HG02623 (cell line): ENCODE measurements around the gene NPPB.

ENCODE experiments used
- ATAC-seq: cut with Tn5 transposase; IDR thresholded peaks from one replicate; pipeline ENCODE4 v1.9.1; 2021; ENCODE audit warnings: moderate library complexity; ENCODE audit not compliant: unreplicated experiment

NPPB gene

GRCh38 chr1:11858968-11859871, 475 bp upstream of the NPPB start:
- ATAC-seq = no peak

GRCh38 chr1:11858158-11858557, 587 bp downstream of the NPPB start:
- no peak for ATAC-seq

GRCh38 chr1:11857164-11857851, 1.4 kb downstream of the NPPB start:
- ATAC-seq = no peak

DNA sequence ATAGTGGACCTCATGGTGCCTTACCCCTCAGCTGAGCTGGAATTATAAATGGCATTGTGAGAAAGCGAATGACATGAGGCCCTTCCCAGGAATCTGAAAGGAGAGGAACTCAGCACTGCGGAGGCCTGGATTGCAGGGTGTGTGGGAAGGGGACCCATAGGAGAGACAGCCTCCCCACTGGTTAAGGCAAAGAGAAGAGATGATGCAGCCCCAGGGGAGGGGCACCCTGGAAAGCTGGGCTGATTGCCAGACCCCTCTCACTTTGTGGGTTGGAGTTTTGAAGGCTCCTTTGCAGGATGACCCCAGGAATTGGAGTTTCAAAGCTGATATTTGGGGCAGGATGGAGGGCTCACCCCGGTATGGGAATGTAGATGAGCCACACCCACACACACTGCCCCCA, 2.0 kb downstream of the NPPB start:
- ATAC-seq = no peak

GRCh38 chr1:11855430-11855829, 3.3 kb downstream of the NPPB start:
- no peak for ATAC-seq

- ATAC-seq = no peak
These were observed 4.2 kb downstream of the NPPB start for GRCh38 chr1:11854519-11854918.

- ATAC-seq = no peak
These were observed 7.6 kb downstream of the NPPB start for GRCh38 chr1:11851180-11851579.

GRCh38 chr1:11850156-11850555, 8.6 kb downstream of the NPPB start:
- no peak for ATAC-seq

DNA sequence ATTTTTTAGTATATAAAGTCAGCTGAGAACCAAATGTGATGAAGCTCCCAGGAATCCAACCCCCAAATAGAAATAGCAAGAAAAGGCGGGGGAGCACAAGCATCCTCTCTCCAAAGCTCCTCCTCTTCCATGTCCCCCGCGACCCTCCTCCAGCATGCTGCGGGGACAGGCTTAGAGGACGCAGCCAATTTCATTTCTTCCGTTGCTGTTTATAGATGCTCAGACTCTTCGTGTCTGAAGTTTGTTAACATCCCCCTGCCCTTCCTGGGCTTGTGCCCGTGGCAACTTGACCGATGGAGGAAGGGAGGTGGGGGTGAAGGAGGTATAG, 10.4 kb downstream of the NPPB start:
- ATAC-seq = no peak

GRCh38 chr1:11847667-11848372, 10.9 kb downstream of the NPPB start, which contains the start of gene NPPA:
Gene NPPA (minus strand): TSS chr1:11847783. CDS start chr1:11847684, 99 bp downstream.
- ATAC-seq = no peak

GRCh38 chr1:11845641-11846335, 13.0 kb downstream of the NPPB start:
- ATAC-seq = no peak

GRCh38 chr1:11842154-11843041, 16.3 kb downstream of the NPPB start:
- no peak for ATAC-seq

GRCh38 chr1:11841245-11842153, 17.2 kb downstream of the NPPB start:
- ATAC-seq = no peak

DNA sequence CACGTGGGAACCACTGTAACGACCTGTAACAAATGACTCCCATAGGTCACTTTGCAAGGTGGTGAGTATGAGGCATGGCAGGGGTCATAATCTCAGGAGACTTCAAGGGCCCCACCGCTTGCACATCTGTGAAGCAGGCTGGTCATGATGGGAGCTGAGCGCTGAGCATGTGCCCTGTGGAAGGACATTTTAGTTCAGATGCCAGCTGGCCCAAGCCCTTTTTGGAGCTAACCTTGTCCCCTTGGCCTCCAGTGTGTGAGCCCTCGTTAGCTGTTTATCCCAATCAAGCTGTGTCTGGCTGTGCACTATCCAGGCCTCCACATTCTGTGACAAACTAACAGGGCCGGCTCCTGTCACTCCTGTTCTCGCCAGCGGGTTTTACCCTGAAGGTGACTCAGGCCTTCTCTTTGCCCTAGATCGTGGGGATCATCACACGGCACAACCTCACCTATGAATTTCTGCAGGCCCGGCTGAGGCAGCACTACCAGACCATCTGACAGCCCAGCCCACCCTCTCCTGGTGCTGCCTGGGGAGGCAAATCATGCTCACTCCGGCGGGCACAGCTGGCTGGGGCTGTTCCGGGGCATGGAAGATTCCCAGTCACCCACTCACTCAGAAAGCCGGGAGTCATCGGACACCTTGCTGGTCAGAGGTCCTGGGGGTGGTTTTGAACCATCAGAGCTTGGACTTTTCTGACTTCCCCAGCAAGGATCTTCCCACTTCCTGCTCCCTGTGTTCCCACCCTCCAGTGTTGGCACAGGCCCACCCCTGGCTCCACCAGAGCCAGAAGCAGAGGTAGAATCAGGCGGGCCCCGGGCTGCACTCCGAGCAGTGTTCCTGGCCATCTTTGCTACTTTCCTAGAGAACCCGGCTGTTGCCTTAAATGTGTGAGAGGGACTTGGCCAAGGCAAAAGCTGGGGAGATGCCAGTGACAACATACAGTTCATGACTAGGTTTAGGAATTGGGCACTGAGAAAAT, 18.7 kb downstream of the NPPB start:
- ATAC-seq = no peak

DNA sequence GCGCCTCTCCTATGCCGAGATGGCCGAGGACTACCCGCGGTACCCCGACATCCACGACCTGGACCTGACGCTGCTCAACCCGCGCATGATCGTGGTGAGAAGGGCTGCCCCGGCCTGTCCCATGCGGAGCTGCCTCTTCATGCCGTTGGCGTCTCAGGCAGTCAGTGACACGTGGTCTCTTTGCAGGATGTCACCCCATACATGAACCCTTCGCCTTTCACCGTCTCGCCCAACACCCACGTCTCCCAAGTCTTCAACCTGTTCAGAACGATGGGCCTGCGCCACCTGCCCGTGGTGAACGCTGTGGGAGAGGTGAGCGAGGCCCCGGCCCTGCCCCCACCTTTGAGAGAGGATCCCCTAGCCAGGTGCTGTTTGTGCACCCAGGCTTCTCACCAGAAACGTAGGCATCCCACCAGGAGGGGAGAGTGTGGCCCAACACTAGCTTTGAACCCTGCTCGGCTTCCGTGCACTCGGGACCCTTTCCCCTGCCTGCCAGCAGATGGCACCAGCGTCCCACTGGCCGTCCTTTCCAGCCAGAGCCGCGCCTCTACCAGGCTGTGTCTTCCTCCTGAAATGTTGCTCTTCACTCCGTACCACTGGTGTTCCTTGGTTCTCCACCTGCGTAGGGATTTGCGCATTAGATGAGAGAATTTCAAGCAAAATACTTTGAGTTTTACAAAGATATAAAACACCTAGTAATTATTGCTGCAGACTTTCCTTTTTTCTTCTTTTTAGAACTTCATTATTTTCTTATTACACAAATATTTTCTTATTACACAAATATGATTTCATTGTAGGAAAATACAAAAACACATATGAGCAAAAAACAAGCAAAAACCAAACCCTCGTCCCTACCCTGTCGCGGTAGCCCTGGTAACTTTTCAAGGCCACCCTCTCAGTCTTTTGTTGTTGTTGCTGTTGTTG, 20.1 kb downstream of the NPPB start:
- no peak for ATAC-seq

DNA sequence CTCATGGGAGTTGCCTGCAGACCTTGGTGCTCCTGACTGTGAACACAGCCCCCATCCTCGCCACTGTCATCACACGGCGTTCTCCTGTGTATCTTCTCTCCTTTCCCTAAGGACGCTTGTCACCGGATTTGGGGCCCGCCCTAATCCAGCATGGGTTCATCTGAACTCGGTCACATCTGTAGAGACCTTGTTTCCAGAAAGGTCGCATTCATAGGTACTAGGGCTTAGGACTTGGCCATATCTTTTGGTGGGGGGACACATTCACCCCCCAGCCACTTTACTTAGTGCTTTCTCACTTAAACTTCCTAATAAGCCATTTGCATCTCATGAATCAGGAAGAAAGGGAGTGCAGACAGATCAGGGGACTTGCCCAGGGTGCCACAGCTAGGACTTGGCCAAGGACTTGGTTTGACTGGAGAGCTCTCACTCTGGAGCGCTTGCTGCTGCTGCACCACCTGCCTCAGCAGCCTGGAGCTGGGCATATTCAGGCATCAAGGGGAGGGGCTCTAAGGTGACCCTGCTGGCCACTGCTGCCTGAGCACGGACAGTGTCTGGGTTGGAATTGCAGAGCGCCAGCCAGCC, 20.9 kb downstream of the NPPB start:
- no peak for ATAC-seq
